Liver (tissue), 9 donors: ENCODE results near the gene AFMID. TPM values are rescaled to one million over a fixed set of nuclear protein-coding genes. Genes with fewer than 3 reads are reported as not detected.

Experiments
- DNase-seq: peaks from one replicate; pipeline ENCODE4 v3.0.0-alpha.2; 2017; ENCODE audit warnings: low spot score
- H3K27ac ChIP-seq, 2 donors: one replicate each; pipeline ENCODE4 v1.7.0; 2013; ENCODE audit warnings: inconsistent platforms in 2 of 2, low read length in 2 of 2, control low read depth in 1 of 2, low read depth in 1 of 2, mild to moderate bottlenecking in 1 of 2
- H3K27me3 ChIP-seq, 4 donors: one replicate each; pipeline versions ENCODE4 v1.6.1 to v1.7.0; 2013; ENCODE audit warnings: low read length in 3 of 4, inconsistent platforms in 1 of 4, mild to moderate bottlenecking in 1 of 4, moderate library complexity in 1 of 4; ENCODE audit not compliant: control insufficient read depth in 4 of 4, insufficient read depth in 4 of 4
- H3K36me3 ChIP-seq, 4 donors: one replicate each; pipeline versions ENCODE4 v1.6.1 to v1.7.0; 2013; ENCODE audit warnings: low read length in 3 of 4, mild to moderate bottlenecking in 3 of 4, low read depth in 1 of 4, moderate library complexity in 1 of 4; ENCODE audit not compliant: control insufficient read depth in 4 of 4, insufficient read depth in 3 of 4
- H3K4me1 ChIP-seq, 4 donors: one replicate each; pipeline versions ENCODE4 v1.6.1 to v1.7.0; 2013; ENCODE audit warnings: low read length in 3 of 4, mild to moderate bottlenecking in 3 of 4, moderate library complexity in 1 of 4; ENCODE audit not compliant: control insufficient read depth in 4 of 4, insufficient read depth in 4 of 4
- H3K4me3 ChIP-seq, 3 donors: one replicate each; pipeline versions ENCODE4 v1.6.1 to v1.7.0; 2013; ENCODE audit warnings: low read length in 3 of 3, control low read depth in 1 of 3, low read depth in 1 of 3, mild to moderate bottlenecking in 1 of 3
- H3K9ac ChIP-seq, 2 donors: one replicate each; pipeline ENCODE4 v1.7.0; 2013; ENCODE audit warnings: low read length in 2 of 2, mild to moderate bottlenecking in 2 of 2, moderate library complexity in 2 of 2, control low read depth in 1 of 2, low read depth in 1 of 2
- H3K9me3 ChIP-seq, 4 donors: one replicate each; pipeline versions ENCODE4 v1.6.1 to v1.7.0; 2013; ENCODE audit warnings: low read length in 3 of 4; ENCODE audit not compliant: control insufficient read depth in 4 of 4
- ATF3 ChIP-seq: IDR thresholded peaks from 2 replicates; pipeline ENCODE4 v1.6.1; 2016; ENCODE audit warnings: antibody characterized with exemption
- CTCF ChIP-seq: fragments of 150-350 bp; IDR thresholded peaks from 2 replicates; pipeline ENCODE4 v1.5.1; 2017; ENCODE audit warnings: improper control_type of control experiment, low read depth, low read length; ENCODE audit not compliant: missing input control
- FOXA1 ChIP-seq: IDR thresholded peaks from 2 replicates; pipeline ENCODE4 v1.6.1; 2016; ENCODE audit warnings: antibody characterized with exemption
- FOXA2 ChIP-seq: IDR thresholded peaks from 2 replicates; pipeline ENCODE4 v1.6.1; 2016; ENCODE audit warnings: antibody characterized with exemption
- GABPA ChIP-seq, 2 donors: IDR thresholded peaks in 1 of 2; conservative IDR thresholded peaks in 1 of 2; 2 replicates each; pipeline ENCODE4 v1.6.1; 2016; ENCODE audit warnings: antibody characterized with exemption in 2 of 2, mild to moderate bottlenecking in 1 of 2, moderate library complexity in 1 of 2
- HNF4A ChIP-seq, 2 donors: conservative IDR thresholded peaks; 2 replicates each; pipeline ENCODE4 v1.6.1; 2016; ENCODE audit warnings: antibody characterized with exemption in 2 of 2, mild to moderate bottlenecking in 2 of 2
- HNF4G ChIP-seq: IDR thresholded peaks from 2 replicates; pipeline ENCODE4 v1.6.1; 2016; ENCODE audit warnings: antibody characterized with exemption
- JUND ChIP-seq, 2 donors: IDR thresholded peaks; 2 replicates each; pipeline ENCODE4 v1.6.1; 2016; ENCODE audit warnings: antibody characterized with exemption in 2 of 2
- RAD21 ChIP-seq, 2 donors: IDR thresholded peaks; 2 replicates each; pipeline ENCODE4 v1.6.1; 2016; ENCODE audit warnings: antibody characterized with exemption in 2 of 2, mild to moderate bottlenecking in 2 of 2
- RXRA ChIP-seq, 2 donors: IDR thresholded peaks; 2 replicates each; pipeline ENCODE4 v1.6.1; 2017 to 2018; ENCODE audit warnings: antibody characterized with exemption in 2 of 2, mild to moderate bottlenecking in 1 of 2
- SP1 ChIP-seq: IDR thresholded peaks from 2 replicates; pipeline ENCODE4 v1.6.1; 2018; ENCODE audit warnings: antibody characterized with exemption, mild to moderate bottlenecking
- TAF1 ChIP-seq: conservative IDR thresholded peaks from 2 replicates; pipeline ENCODE4 v1.6.1; 2016; ENCODE audit warnings: antibody characterized with exemption, mild to moderate bottlenecking
- YY1 ChIP-seq: IDR thresholded peaks from 2 replicates; pipeline ENCODE4 v1.6.1; 2016; ENCODE audit warnings: antibody characterized with exemption, mild to moderate bottlenecking
- ZBTB33 ChIP-seq: IDR thresholded peaks from 2 replicates; pipeline ENCODE4 v1.6.1; 2016; ENCODE audit warnings: antibody characterized with exemption
- WGBS: extraction: QIAGEN DNeasy Blood & Tissue Kit; methylation state at CpG from one replicate; pipeline ENCODE4 v1.1.7; 2013; 5-methylcytosine and 5-hydroxymethylcytosine counted together
- polyA plus RNA-seq, 2 donors: library from polyadenylated mRNA; stranded (reverse) in 1 of 2; unstranded in 1 of 2; fragments of 200-250 nt in 1 of 2; fragments of >200 nt in 1 of 2; fragmentation: Nextera tagmentation in 1 of 2; extraction: Ambion mirVana in 1 of 2; gene quantifications; one replicate each; pipeline versions ENCODE4 v1.2.1 to v1.2.3, GENCODE V29; 2013 to 2015
- total RNA-seq, 2 donors: library from RNA; depleted of rRNA; stranded (reverse); fragments of >200 nt; gene quantifications; one replicate each; pipeline ENCODE4 v1.2.3, GENCODE V29; 2014
- donor health status: healthy.
- donor health status: healthy.
- donor health status: healthy.
- donor health status: healthy.
- donor health status: healthy.

The AFMID gene
- total and polyA plus RNA-seq, 4 donors = 73.4 to 201 (median 138) TPM

- DNase-seq = no peak
- no peak overlapping the region for H3K9ac ChIP-seq
- no peak overlapping the region for H3K27ac ChIP-seq
- 61% methylated on average over 14 of the region's 14 CpGs for WGBS
- peak; percentile 8 for TF ChIP-seq SP1
- peak in 1 of 2 donors; percentile 10 for TF ChIP-seq HNF4A (conservative IDR thresholded peaks at IDR 0.05)
- TF ChIP-seq TAF1 = no peak
- H3K9me3 ChIP-seq = no peaks in the 10 kb centered on the region
- H3K27me3 ChIP-seq = no peaks in the 10 kb centered on the region
- H3K4me1 ChIP-seq = peaks cover 8 to 27% (median 19%) of the 10 kb centered on the region in 4 donors
- H3K4me3 ChIP-seq = no peak overlapping the region
- H3K36me3 ChIP-seq = no peaks in the 10 kb centered on the region
Measured at GRCh38 chr17:78148286-78149016, 38.7 kb upstream of the AFMID start.

- Histone ChIP-seq H3K36me3 (no peaks in the 10 kb centered on the region), H3K9ac (no peak overlapping the region), H3K27ac (no peak overlapping the region), H3K4me1 (peaks cover 3 to 7% (median 6%) of the 10 kb centered on the region in 4 donors), H3K4me3 (no peak overlapping the region), H3K27me3 (no peaks in the 10 kb centered on the region), H3K9me3 (no peaks in the 10 kb centered on the region)
- 56% methylated on average over 7 of the region's 7 CpGs for WGBS
- TF ChIP-seq RAD21 (IDR thresholded peaks at IDR 0.05) (no peak), JUND (IDR thresholded peaks at IDR 0.05) (no peak), YY1 (no peak), FOXA2 (no peak), RXRA (IDR thresholded peaks at IDR 0.05) (no peak), CTCF (no peak), GABPA (IDR thresholded peaks at IDR 0.05 in 1 of 2, conservative IDR thresholded peaks at IDR 0.05 in 1 of 2) (no peak), ATF3 (no peak), HNF4G (no peak), HNF4A (conservative IDR thresholded peaks at IDR 0.05) (peak in 1 of 2 donors; percentile 14), ZBTB33 (no peak), FOXA1 (no peak), SP1 (peak; percentile 52)
- DNase-seq = no peak
Measured at GRCh38 chr17:78151514-78152008, 35.6 kb upstream of the AFMID start.
